HepG2 (cell line): ENCODE measurements around the gene SLFNL1. TPM values are rescaled to one million over a fixed set of nuclear protein-coding genes. Genes with fewer than 3 reads are reported as not detected.

Source experiments
- ATAC-seq: fragments of 200-7000 bp; cut with Tn5 transposase; 3 replicates; pipeline ENCODE4 v1.9.1; 2020; ENCODE audit warnings: mild to moderate bottlenecking, moderate library complexity
- BruUV-seq: library from RNA; stranded (reverse); fragments of 400-500 nt; replicated peaks from 2 replicates; lab custom pipeline; 2021; lab: Mats Ljungman, UMichigan
- CTCF ChIA-PET: fragments of 300-600 bp; formaldehyde crosslinking; extraction: SDS; loops from one replicate; lab custom pipeline; 2021; ENCODE audit warnings: low total read pairs, inconsistent platforms, low intra/inter-chr PET ratio; lab: Yijun Ruan, JAX
- POLR2A ChIA-PET: fragments of 350-600 bp; sonication (Branson Sonifier 250); formaldehyde crosslinking; loops from one replicate; lab custom pipeline; 2020; ENCODE audit warnings: antibody characterized with exemption, inconsistent platforms; lab: Yijun Ruan, JAX
- DNase-seq: peaks from one replicate; pipeline ENCODE4 v3.0.0-alpha.2; 2015; ENCODE audit warnings: low spot score
- FAIRE-seq: peaks from 3 replicates; lab custom pipeline; 2011; peaks lifted over from hg19 to GRCh38; lab: Jason Lieb, UNC
- H2AFZ ChIP-seq: one replicate; pipeline ENCODE4 v1.6.1; 2011; ENCODE audit warnings: low read length, inconsistent platforms
- H3K27ac ChIP-seq: fragments of 300-600 bp; 3 replicates; pipeline ENCODE4 v1.8.0; 2011; ENCODE audit warnings: mixed run types, mild to moderate bottlenecking, mixed read lengths, low read length, inconsistent platforms; ENCODE audit not compliant: insufficient read depth; ENCODE audit errors: extremely low read length
- H3K27me3 ChIP-seq, 2 experiments: fragments of 200-600 bp in 1 of 2; 2 replicates in 1 of 2; 3 replicates in 1 of 2; pipeline versions ENCODE4 v1.6.0 to v1.8.0; 2011; ENCODE audit warnings: low read length in 2 of 2, mild to moderate bottlenecking in 2 of 2, moderate library complexity in 2 of 2, inconsistent platforms in 1 of 2; ENCODE audit not compliant: insufficient read depth in 2 of 2, control insufficient read depth in 1 of 2
- H3K36me3 ChIP-seq, 2 experiments: fragments of 200-600 bp in 1 of 2; replicated peaks in 1 of 2; 2 replicates in 1 of 2; 3 replicates in 1 of 2; pipeline versions ENCODE4 v1.5.1 to v1.8.0; 2011; ENCODE audit warnings: low read length in 2 of 2, inconsistent platforms in 1 of 2; ENCODE audit not compliant: insufficient read depth in 2 of 2, control insufficient read depth in 1 of 2
- H3K4me1 ChIP-seq: 2 replicates; pipeline ENCODE4 v1.5.1; 2012; ENCODE audit warnings: low read length, inconsistent platforms; ENCODE audit not compliant: insufficient read depth
- H3K4me2 ChIP-seq: 2 replicates; pipeline ENCODE4 v1.6.0; 2011; ENCODE audit warnings: low read depth, low read length, inconsistent platforms
- H3K4me3 ChIP-seq, 3 experiments: fragments of 200-600 bp in 1 of 3; sonication (generic), shearing (Covaris generic) in 1 of 3; replicated peaks in 1 of 3; 2 replicates each; pipeline ENCODE4 v1.5.1; 2011 to 2016; ENCODE audit warnings: low read length in 3 of 3, inconsistent platforms in 2 of 3, low read depth in 2 of 3, mild to moderate bottlenecking in 2 of 3, control low read depth in 1 of 3, mixed read lengths in 1 of 3; ENCODE audit not compliant: insufficient read depth in 1 of 3
- H3K79me2 ChIP-seq: one replicate; pipeline ENCODE4 v1.6.1; 2011; ENCODE audit warnings: low read length, inconsistent platforms; ENCODE audit not compliant: insufficient read depth
- H3K9ac ChIP-seq: 2 replicates; pipeline ENCODE4 v1.6.0; 2011; ENCODE audit warnings: mild to moderate bottlenecking, low read depth, low read length, inconsistent platforms; ENCODE audit not compliant: insufficient read depth
- H3K9me3 ChIP-seq: 2 replicates; pipeline ENCODE4 v1.5.1; 2012; ENCODE audit warnings: mild to moderate bottlenecking, low read length
- H4K20me1 ChIP-seq: 2 replicates; pipeline ENCODE4 v1.6.0; 2011; ENCODE audit warnings: inconsistent platforms, mild to moderate bottlenecking, low read length, moderate library complexity; ENCODE audit not compliant: insufficient read depth
- MTA1 ChIP-seq: sonication (generic); formaldehyde crosslinking; IDR thresholded peaks from 2 replicates; pipeline ENCODE4 v1.4.0; 2020; ENCODE audit warnings: missing genetic modification reagents, mild to moderate bottlenecking, borderline replicate concordance
- RFX1 ChIP-seq: fragments of 450-650 bp; IDR thresholded peaks from 2 replicates; pipeline ENCODE4 v1.6.1; 2017
- ZNF263 ChIP-seq: sonication (generic); formaldehyde crosslinking; IDR thresholded peaks from 2 replicates; pipeline ENCODE4 v1.4.0; 2020; ENCODE audit warnings: missing genetic modification reagents
- ZNF761 ChIP-seq: sonication (generic); formaldehyde crosslinking; conservative IDR thresholded peaks from 2 replicates; pipeline ENCODE4 v1.4.0; 2020; ENCODE audit warnings: mild to moderate bottlenecking, missing genetic modification reagents
- ZSCAN12 ChIP-seq: sonication (generic); formaldehyde crosslinking; IDR thresholded peaks from 2 replicates; pipeline ENCODE4 v1.9.0; 2021; ENCODE audit warnings: mild to moderate bottlenecking, missing genetic modification reagents
- whole genome bisulfite sequencing: methylation state at CpG from one replicate; pipeline ENCODE4 v1.1.6; 2017; ENCODE audit warnings: low lambda C conversion rate; 5-methylcytosine and 5-hydroxymethylcytosine counted together
- in situ Hi-C: cut with HindIII; loops from 2 replicates; pipeline ENCODE4 v1.10.0; 2017; ENCODE audit warnings: low pct_unique_long_range_greater_than_20kb; ENCODE audit not compliant: extremely low pct_ligation_motif_present
- intact Hi-C: fragments of 100-400 bp; cut with micrococcal nuclease; formaldehyde crosslinking; loops from one replicate; pipeline ENCODE4 v1.10.0; 2022; ENCODE audit not compliant: unreplicated experiment
- polyA plus RNA-seq, 8 experiments: library from polyadenylated mRNA; depleted of rRNA in 3 of 8; stranded (reverse) in 7 of 8; unstranded in 1 of 8; fragments of >200 nt; fragmentation: Illumina TruSeq in 4 of 8; extraction: Trizol in 4 of 8; gene quantifications; 2 replicates each; pipeline versions ENCODE4 v1.2.1 to v1.2.3, GENCODE V29; 2011 to 2016; ENCODE audit warnings: low read depth in 4 of 8, missing spikeins in 1 of 8, mixed read lengths in 1 of 8; ENCODE audit not compliant: insufficient read depth in 1 of 8
- total RNA-seq, 5 experiments: library from RNA; depleted of rRNA; stranded (reverse); fragments of >200 nt; fragmentation: Illumina TruSeq; extraction: Trizol; gene quantifications; 2 replicates each; pipeline ENCODE4 v1.2.3, GENCODE V29; 2016; ENCODE audit warnings: low read depth in 1 of 5
- TF ChIP-seq, protein P1 (sequence below): sonication (generic); formaldehyde crosslinking; IDR thresholded peaks from 2 replicates; pipeline ENCODE4 v1.9.0; 2022; ENCODE audit warnings: missing genetic modification reagents, mild to moderate bottlenecking, borderline replicate concordance
- TF ChIP-seq, protein P2 (sequence below), 2 experiments: sonication (generic) in 1 of 2; formaldehyde crosslinking in 1 of 2; IDR thresholded peaks; 2 replicates each; pipeline versions ENCODE4 v1.5.1 to v1.6.1; 2011 to 2020; ENCODE audit warnings: borderline replicate concordance in 1 of 2, low read depth in 1 of 2, low read length in 1 of 2, mild to moderate bottlenecking in 1 of 2, missing genetic modification reagents in 1 of 2, moderate library complexity in 1 of 2

The SLFNL1 gene
- total and polyA plus RNA-seq, 2 of the 13 experiments (the other 11 are each of a cell fraction or from before 2014, with no cell fraction given) = 0.07 to 0.20 TPM

DNA sequence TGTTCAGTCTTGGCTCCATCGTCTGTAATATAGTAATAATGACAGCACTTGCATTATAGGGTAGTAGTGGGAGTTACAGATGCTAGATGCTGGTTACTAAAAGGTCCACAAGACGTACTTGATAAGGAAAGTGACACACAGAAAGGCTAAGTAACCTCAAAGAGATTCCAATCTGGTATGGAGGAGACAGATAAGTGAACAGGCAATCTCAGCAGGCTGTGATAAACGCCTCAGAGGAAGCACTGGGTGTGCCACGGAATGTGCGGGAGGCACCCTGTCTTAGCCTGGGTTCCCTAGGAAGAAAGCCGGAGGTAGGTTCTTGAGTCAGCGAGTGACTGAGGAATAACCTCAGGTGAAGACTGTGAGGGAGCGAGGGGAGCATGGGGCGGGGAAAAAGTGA is 46.6 kb downstream of the SLFNL1 start:
- intact Hi-C loops (no loop called here), in situ Hi-C loops (no loop called here)
- H3K9me3 ChIP-seq = no peaks in the 10 kb centered on the region
- H3K4me3 ChIP-seq = no peak overlapping the region
- 40% methylated on average over 9 of the region's 9 CpGs for WGBS
- DNase-seq (no peak), FAIRE-seq (no peak), ATAC-seq (no peak)
- H4K20me1 ChIP-seq = no peaks in the 10 kb centered on the region
- H3K79me2 ChIP-seq = no peaks in the 10 kb centered on the region
- TF ChIP-seq, protein P1, sequence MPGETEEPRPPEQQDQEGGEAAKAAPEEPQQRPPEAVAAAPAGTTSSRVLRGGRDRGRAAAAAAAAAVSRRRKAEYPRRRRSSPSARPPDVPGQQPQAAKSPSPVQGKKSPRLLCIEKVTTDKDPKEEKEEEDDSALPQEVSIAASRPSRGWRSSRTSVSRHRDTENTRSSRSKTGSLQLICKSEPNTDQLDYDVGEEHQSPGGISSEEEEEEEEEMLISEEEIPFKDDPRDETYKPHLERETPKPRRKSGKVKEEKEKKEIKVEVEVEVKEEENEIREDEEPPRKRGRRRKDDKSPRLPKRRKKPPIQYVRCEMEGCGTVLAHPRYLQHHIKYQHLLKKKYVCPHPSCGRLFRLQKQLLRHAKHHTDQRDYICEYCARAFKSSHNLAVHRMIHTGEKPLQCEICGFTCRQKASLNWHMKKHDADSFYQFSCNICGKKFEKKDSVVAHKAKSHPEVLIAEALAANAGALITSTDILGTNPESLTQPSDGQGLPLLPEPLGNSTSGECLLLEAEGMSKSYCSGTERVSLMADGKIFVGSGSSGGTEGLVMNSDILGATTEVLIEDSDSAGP (CRISPR knock-in tag) = no peak
- TF ChIP-seq ZNF761 (no peak), ZNF263 (no peak)
- H3K36me3 ChIP-seq = no peaks in the 10 kb centered on the region
- H3K27me3 ChIP-seq = peaks cover 0 to 6% of the 10 kb centered on the region in 2 experiments; a peak in 1 of 5 replicates
- BruUV-seq = no TSS peak
- H2AFZ ChIP-seq = no peak overlapping the region
- H3K9ac ChIP-seq = no peak overlapping the region
- no peak overlapping the region for H3K4me2 ChIP-seq
- peaks cover 5% of the 10 kb centered on the region; the same call in 1 of the 2 replicates for H3K4me1 ChIP-seq
- ChIA-PET CTCF (no interaction called here), POLR2A (interaction anchor here (0.6 kb wide), 1 partner anchor 112 kb away, joined by 3 read pairs; the partner anchor contains the start of gene CITED4)
- no peak overlapping the region for H3K27ac ChIP-seq

DNA sequence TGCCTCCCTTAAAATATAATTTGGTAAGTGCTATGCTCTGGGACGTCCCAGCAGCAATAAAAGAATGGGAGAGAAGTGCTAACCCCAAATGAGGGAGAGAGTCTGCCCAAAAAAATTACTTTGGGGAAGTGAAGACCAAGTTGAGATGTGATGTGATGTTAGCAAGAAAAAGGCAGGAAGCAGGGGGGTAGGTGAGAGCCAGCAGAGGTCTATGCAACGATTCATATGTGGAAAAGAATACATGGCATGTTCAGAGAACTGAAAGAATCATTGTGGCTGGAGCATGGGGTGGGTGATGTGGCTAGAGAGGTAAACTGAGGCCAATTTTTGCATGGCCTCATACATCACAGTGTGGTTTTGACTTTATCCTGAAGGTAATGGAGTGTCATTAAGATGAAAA is 47.6 kb downstream of the SLFNL1 start:
- H3K36me3 ChIP-seq = no peaks in the 10 kb centered on the region
- DNase-seq (no peak), FAIRE-seq (no peak), ATAC-seq (no peak)
- intact Hi-C loops = no loop called here
- H3K4me3 ChIP-seq = no peak overlapping the region
- H3K27ac ChIP-seq = no peak overlapping the region
- peaks cover 5% of the 10 kb centered on the region; the same call in 1 of the 2 replicates for H3K4me1 ChIP-seq
- in situ Hi-C loops = no loop called here
- H3K9me3 ChIP-seq = no peaks in the 10 kb centered on the region
- no peaks in the 10 kb centered on the region for H3K79me2 ChIP-seq
- no peaks in the 10 kb centered on the region for H4K20me1 ChIP-seq
- CTCF ChIA-PET = no interaction called here
- BruUV-seq = no TSS peak
- H3K9ac ChIP-seq = no peak overlapping the region
- 6% methylated on average over 2 of the region's 2 CpGs for WGBS
- peaks cover 0 to 6% of the 10 kb centered on the region in 2 experiments; a peak in 1 of 5 replicates for H3K27me3 ChIP-seq
- POLR2A ChIA-PET = no interaction called here
- H3K4me2 ChIP-seq = no peak overlapping the region
- TF ChIP-seq RFX1 = no peak
- TF ChIP-seq ZSCAN12 (CRISPR knock-in tag) = no peak
- TF ChIP-seq MTA1 (CRISPR knock-in tag) = no peak
- TF ChIP-seq, protein P2, sequence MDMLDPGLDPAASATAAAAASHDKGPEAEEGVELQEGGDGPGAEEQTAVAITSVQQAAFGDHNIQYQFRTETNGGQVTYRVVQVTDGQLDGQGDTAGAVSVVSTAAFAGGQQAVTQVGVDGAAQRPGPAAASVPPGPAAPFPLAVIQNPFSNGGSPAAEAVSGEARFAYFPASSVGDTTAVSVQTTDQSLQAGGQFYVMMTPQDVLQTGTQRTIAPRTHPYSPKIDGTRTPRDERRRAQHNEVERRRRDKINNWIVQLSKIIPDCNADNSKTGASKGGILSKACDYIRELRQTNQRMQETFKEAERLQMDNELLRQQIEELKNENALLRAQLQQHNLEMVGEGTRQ (IDR thresholded peaks at IDR 0.05; ENCODE audit: low read depth, low read length) = no peak
- TF ChIP-seq, protein P2 (CRISPR knock-in tag; IDR thresholded peaks at IDR 0.05; ENCODE audit: borderline replicate concordance) = no peak
- H2AFZ ChIP-seq = no peak overlapping the region
